Measurements from ENCODE around the gene SLC24A3.

GRCh38 chr20:19706463-19706862, 494.0 kb downstream of the SLC24A3 start:
- TF ChIP-seq POLR2A (IDR thresholded peaks at IDR 0.05): no peak
- TF ChIP-seq, protein P1, sequence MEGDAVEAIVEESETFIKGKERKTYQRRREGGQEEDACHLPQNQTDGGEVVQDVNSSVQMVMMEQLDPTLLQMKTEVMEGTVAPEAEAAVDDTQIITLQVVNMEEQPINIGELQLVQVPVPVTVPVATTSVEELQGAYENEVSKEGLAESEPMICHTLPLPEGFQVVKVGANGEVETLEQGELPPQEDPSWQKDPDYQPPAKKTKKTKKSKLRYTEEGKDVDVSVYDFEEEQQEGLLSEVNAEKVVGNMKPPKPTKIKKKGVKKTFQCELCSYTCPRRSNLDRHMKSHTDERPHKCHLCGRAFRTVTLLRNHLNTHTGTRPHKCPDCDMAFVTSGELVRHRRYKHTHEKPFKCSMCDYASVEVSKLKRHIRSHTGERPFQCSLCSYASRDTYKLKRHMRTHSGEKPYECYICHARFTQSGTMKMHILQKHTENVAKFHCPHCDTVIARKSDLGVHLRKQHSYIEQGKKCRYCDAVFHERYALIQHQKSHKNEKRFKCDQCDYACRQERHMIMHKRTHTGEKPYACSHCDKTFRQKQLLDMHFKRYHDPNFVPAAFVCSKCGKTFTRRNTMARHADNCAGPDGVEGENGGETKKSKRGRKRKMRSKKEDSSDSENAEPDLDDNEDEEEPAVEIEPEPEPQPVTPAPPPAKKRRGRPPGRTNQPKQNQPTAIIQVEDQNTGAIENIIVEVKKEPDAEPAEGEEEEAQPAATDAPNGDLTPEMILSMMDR (IDR thresholded peaks at IDR 0.05): no peak
